HG03064 (cell line): ENCODE measurements around the gene CC2D1B.

Source experiments
- ATAC-seq: cut with Tn5 transposase; IDR thresholded peaks from one replicate; pipeline ENCODE4 v1.9.1; 2021; ENCODE audit warnings: low read depth; ENCODE audit not compliant: unreplicated experiment

The CC2D1B gene

DNA sequence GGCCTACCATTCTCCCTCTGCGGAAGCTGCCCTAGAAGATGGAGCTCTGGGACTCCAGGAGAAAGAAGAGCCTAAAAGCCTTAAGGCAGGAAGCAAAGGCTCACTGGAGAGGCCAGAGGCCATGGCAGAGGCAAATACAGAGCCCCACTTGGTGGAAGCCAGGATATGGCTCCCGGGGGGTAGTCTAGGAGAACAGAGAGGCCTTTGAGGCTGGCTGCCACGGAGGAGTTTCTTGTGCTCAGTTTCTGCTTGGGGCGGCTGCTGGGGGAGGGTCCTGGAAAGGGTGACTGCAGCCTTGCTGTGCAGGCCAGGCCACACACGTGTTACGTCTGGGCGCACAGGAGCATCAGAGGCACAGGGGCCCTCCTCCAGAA lies 5.4 kb downstream of the CC2D1B start:
- no peak for ATAC-seq

DNA sequence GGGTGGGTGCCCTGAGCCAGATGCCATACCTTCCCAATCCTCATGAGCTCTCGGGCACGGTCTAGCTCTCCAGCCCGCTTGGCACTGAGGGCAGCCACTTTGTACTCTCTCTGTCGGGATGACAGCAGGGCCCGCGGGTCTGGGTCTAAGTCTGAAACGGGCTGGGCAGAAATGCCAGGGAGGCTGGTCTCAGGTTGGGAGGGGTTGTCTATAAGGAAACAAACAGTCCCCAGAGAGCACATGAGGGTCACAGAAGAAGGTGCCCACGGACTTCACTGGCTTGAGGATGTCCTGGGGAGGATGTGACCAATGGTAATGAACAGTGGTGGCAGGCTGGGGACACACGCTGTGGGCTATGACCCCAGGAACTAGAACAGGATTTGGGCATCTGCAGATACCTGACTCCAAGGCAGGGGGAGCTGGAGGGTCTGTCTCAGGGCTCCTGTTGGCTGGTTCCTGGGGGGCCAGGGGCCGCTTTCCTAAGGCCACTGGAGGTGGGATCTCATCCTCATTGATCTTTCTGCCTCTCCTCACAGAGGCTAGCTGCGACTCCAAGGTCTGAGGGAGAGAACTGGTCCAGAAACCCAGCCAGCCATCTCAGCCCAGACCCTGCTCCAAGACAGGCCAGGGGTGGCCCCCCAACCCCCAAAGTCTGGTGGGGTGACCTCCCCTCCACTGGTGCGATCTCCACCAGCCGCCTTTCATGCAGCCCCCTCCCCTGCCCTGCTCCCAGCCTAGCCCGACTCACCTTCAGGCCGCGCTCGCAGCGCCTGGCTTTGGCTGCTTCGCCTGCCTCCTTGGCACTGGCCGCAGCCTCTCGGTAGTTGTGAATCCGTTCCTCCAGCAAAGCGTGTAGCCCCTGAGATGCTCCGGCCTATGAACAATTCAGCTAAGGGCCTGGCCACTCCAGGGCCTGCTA lies 6.1 kb downstream of the CC2D1B start:
- ATAC-seq: no peak

- no peak for ATAC-seq
These were observed 7.0 kb downstream of the CC2D1B start for GRCh38 chr1:52358851-52359497.

DNA sequence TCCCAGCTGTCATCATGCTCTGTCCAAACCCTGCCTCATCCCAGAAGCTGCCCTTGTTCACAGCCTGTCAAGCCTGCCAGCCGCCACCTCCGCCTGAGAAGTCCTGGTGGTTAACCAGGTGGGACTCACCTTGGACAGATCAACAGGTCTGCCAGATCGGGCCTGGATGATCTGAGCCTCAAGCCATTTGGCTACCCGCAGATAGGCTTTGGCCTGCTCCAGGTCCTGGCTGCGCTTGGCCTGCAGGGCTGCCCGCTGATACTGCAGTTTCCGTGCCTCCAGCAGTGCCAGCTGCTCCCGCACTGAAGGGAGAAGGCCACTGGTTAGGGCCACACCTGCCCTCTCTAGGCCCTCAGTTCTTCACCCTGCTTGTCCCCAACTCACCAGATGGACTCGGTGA lies 8.6 kb downstream of the CC2D1B start:
- no peak for ATAC-seq

DNA sequence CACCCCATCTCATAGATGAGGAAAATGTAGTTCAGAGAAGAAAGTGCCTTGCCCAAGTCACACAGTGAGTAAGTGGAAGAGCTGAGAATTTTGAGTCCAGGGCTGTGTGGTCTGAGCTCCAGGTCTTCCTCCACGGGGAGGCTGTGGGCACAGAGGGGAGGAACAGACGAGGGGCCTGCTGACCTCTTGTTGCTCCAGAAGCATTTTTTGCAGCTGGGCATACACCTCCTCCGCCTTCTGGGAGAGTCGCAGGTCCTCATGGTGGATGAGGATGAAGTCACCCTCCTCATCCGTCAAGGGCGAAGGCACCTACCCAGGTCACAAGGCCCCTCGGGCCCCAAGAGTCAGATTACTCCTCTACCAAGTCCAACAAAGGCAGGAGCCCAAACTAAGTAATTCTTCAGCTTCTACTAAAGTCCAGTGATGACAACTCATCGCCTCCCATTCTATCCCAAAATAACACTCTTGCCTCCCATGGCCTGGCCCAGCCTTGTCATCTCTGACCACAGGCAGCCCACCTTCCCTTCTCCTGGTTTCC lies 9.1 kb downstream of the CC2D1B start:
- ATAC-seq: no peak

DNA sequence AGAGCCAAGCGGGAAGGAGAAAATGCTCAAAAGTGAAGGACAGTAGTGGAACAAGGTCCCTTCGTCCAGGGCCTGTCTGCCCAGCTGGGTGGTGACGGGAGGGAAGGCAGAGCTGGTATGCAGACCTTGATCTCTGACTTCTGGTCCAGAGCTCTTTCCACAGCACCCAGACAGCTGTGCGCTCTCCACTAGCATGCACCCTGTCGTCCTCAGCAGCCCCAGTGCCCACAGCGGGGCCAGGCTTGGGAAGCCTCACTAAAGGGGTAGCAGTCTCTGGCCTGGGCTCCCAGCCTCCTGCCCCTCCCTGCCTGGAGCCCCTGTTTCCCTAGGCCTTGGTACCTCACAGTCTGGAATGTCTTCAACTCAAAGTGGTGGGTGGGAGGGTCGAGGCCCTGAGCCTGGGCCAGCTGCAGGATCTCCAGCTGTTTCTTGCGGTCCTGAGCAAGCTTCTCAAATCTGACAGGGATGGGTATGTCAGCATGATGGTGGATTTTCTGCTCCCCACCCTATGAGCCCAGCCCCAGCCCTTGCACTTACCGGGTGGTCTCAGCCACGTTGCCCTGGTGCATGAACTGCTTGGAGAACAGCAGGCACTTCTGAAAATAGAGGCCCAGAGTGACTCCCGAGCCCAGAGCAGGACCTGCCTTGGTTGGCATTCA lies 10.0 kb downstream of the CC2D1B start:
- no peak for ATAC-seq

DNA sequence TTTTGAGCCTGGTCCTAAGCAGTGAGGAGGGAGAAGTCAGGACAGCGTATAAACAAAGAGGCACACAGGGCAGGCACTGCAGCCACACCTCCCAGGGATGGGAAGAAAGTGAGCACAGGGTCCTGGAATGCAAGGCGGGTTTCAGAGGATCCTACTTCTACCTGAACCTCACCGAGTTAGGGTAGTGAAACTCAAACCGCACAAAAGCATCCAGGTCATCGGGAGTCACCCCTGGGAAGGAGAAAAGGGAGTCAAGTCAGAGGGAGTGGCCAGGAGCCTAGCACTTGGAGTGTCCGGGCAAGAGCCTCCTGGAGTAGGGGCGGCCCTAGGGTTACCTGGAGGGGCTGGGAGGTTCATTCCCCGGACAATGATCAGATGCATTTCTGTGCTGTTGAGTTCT lies 10.6 kb downstream of the CC2D1B start:
- ATAC-seq: no peak

- ATAC-seq: no peak
These were observed 13.3 kb downstream of the CC2D1B start for GRCh38 chr1:52352690-52353089.

GRCh38 chr1:52348704-52349300 lies 17.2 kb downstream of the CC2D1B start:
- ATAC-seq: no peak

DNA sequence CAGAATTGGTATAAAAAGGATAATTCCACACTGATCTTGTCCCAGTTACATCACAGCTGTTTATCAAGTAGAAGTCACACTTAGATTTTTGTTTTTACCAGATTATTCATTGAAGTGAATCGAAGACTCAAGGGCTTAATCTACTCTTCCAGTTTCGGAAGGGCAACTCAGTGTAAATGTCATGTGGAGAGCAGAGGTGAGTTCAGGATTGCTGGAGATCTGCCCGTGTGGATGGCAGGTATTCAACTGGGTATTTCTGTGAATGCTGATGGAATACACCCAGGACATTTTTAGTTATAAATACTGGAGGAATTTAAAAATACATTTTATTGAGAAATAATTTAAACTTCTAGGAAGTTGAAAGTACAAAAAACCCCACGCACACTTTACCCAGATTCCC lies 19.4 kb downstream of the CC2D1B start:
- no peak for ATAC-seq

DNA sequence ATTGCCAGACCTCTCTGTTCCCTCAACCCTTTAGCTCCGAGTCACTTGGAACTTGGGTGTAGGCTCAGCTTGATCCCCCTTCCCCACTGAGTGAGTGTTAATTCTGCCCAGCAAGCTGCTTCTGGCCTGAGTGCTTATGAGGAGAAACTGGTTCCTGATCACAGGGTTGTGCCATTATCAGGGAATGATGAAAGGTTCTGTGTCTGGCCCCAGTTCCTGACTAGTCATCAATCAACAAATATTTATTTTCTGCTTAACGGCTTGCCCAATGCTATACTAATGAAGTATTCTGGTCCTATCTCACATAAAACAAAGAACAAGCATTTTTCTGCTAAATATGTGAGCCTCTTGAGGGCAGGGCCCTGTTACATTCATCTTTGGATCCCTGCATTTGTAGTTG lies 20.8 kb downstream of the CC2D1B start:
- ATAC-seq: no peak

DNA sequence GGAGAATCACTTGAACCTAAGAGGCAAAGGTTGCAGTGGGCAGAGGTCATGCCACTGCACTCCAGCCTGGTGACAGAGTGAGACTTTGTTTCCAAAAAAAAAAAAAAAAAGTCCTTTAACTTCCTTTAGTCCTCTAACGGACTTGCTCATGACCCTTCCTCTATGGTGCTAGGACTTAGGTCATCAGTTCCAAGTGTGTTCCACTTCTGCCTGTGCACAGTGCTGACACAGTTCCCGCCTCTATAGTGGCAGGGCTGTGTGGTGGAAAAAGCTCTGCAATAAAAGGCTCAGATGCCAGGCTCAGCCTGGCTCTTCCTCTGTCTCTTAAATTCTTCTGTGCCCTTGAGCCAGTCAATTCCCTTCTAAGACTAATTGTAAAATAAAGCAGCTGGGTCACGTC lies 22.0 kb downstream of the CC2D1B start:
- no peak for ATAC-seq

GRCh38 chr1:52341655-52342260 lies 24.2 kb downstream of the CC2D1B start:
- no peak for ATAC-seq

- ATAC-seq: no peak
These were observed 28.6 kb downstream of the CC2D1B start for GRCh38 chr1:52337439-52337838.

- ATAC-seq: no peak
These were observed 31.0 kb downstream of the CC2D1B start for GRCh38 chr1:52334906-52335528.

GRCh38 chr1:52332411-52332810 lies 33.6 kb downstream of the CC2D1B start:
- ATAC-seq: no peak

DNA sequence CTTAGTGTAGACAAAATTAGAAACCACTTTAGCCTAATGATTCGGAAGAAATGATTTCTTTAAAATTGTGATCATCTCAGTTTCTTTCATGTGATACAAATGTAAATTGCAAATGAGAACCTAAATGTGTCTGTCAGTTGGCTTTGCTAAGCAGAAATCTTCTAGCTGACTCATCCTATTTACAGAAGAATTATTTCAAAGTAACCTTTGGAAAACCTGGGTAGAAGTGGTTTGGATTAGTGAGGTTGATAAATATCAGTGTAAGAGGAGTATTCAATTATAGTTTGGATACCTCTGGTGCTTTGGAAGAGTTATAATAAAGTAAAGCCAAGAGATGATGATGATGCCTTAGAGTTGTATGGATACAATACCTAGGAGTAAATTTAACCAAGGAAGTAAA lies 37.4 kb downstream of the CC2D1B start:
- ATAC-seq: no peak

DNA sequence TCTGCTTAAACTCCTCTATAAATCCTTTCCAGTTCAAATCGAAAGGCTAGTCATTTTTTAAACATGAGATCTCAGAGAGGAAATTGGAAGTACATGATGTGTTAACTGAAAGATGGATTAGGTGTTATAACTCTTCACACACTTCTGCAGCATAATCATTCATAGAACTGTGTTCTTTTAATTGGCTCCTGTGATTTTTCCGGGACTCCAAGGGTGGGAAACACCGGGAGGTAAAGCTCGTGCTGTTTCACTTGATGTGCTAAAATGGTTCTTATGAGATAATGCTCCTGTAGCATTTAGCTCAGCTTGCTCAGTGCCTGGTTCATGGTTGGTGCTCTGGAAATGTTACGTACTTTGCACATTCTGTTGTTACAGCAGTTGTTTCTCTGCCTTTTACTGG lies 40.2 kb downstream of the CC2D1B start:
- ATAC-seq: no peak

GRCh38 chr1:52323731-52324130 lies 42.3 kb downstream of the CC2D1B start:
- no peak for ATAC-seq

GRCh38 chr1:52321061-52321460 lies 44.9 kb downstream of the CC2D1B start:
- no peak for ATAC-seq
